ENCODE measurements around the gene RIMS1.

Gene RIMS1

DNA sequence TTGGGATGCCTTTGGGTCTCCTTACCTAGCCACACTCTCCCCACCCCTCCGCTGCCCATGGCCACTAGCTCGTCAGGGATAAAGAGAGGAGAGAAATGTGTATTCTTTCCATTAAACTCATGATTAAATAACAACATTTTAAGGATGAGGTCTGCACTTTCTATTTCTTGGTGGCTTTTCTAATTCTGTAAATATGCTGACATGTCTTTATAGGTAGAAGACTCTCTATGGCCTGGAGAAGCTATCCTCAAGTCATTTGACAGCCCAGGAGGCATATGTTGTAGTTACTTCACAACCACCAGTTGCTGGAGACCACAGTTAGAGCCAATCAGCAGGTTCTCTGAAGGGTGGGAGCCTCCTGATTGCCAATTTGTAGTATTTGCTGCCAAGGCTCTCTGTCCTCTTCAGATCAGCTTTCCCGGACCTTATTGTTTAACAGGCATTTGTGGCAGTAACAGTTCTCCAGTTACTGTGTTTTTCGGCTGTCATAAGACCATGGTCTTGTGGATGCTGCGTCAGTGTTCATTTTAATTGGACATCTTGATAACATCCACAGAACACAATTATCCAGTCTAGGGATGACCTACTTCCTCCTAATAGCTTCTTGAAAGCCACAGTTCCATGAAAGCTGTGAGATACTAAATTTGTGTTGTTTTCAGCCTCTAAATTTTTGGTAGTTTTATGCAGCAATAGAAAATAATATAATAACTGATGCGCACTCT, 530.6 kb downstream of the RIMS1 start:
- Histone ChIP-seq H3K4me1 (ENCODE audit: control insufficient read depth, insufficient read depth, low read length) (no peaks in the 10 kb centered on the region), H3K4me3 (ENCODE audit: low read length) (no peak overlapping the region), H3K36me3 (ENCODE audit: control insufficient read depth, insufficient read depth, low read length) (no peaks in the 10 kb centered on the region), H3K27ac (ENCODE audit: low read depth, low read length) (no peak overlapping the region), H3K27me3 (ENCODE audit: control insufficient read depth, insufficient read depth, low read length) (no peaks in the 10 kb centered on the region), H3K9ac (ENCODE audit: low read length) (no peak overlapping the region)

GRCh38 chr6:72417759-72418158, 531.4 kb downstream of the RIMS1 start:
- Histone ChIP-seq H3K4me3 (ENCODE audit: low read length) (no peak overlapping the region), H3K27ac (ENCODE audit: low read depth, low read length) (no peak overlapping the region), H3K27me3 (ENCODE audit: control insufficient read depth, insufficient read depth, low read length) (no peaks in the 10 kb centered on the region), H3K36me3 (ENCODE audit: control insufficient read depth, insufficient read depth, low read length) (no peaks in the 10 kb centered on the region), H3K4me1 (ENCODE audit: control insufficient read depth, insufficient read depth, low read length) (no peaks in the 10 kb centered on the region), H3K9ac (ENCODE audit: low read length) (no peak overlapping the region)

DNA sequence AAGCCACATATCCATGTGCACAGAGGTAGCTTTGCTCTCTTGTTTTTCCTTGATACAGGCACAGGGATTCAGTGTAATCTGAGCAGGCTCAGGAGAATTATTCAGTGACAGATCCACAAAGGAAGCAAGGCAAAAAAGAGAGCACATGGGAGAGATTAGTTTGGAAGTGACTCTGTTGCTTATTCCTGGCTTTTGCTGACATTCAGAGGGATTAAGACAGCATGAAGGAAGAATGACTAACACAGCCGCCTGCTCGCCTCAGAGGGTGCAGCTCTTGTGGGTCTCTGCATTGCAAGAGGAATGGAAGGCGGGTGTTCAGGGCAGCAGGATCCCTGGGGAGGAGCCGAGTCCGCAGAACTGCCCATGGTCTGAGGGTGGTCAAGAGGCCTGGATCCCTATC, 532.1 kb downstream of the RIMS1 start:
- Histone ChIP-seq H3K27ac (ENCODE audit: low read depth, low read length) (no peak overlapping the region), H3K4me3 (ENCODE audit: low read length) (no peak overlapping the region), H3K9ac (ENCODE audit: low read length) (no peak overlapping the region), H3K27me3 (ENCODE audit: control insufficient read depth, insufficient read depth, low read length) (no peaks in the 10 kb centered on the region), H3K4me1 (ENCODE audit: control insufficient read depth, insufficient read depth, low read length) (no peaks in the 10 kb centered on the region), H3K36me3 (ENCODE audit: control insufficient read depth, insufficient read depth, low read length) (no peaks in the 10 kb centered on the region)

- no peaks in the 10 kb centered on the region for H3K36me3 ChIP-seq (ENCODE audit: control insufficient read depth, insufficient read depth, low read length)
- H3K4me3 ChIP-seq (ENCODE audit: low read length) = no peak overlapping the region
- no peak overlapping the region for H3K27ac ChIP-seq (ENCODE audit: low read depth, low read length)
- H3K9ac ChIP-seq (ENCODE audit: low read length) = no peak overlapping the region
- H3K27me3 ChIP-seq (ENCODE audit: control insufficient read depth, insufficient read depth, low read length) = no peaks in the 10 kb centered on the region
- H3K4me1 ChIP-seq (ENCODE audit: control insufficient read depth, insufficient read depth, low read length) = no peaks in the 10 kb centered on the region
Measured at GRCh38 chr6:72419966-72420365, 533.6 kb downstream of the RIMS1 start.

- H3K4me3 ChIP-seq (ENCODE audit: low read length) = no peak overlapping the region
- no peaks in the 10 kb centered on the region for H3K36me3 ChIP-seq (ENCODE audit: control insufficient read depth, insufficient read depth, low read length)
- H3K27me3 ChIP-seq (ENCODE audit: control insufficient read depth, insufficient read depth, low read length) = no peaks in the 10 kb centered on the region
- no peaks in the 10 kb centered on the region for H3K4me1 ChIP-seq (ENCODE audit: control insufficient read depth, insufficient read depth, low read length)
- H3K27ac ChIP-seq (ENCODE audit: low read depth, low read length) = no peak overlapping the region
- H3K9ac ChIP-seq (ENCODE audit: low read length) = no peak overlapping the region
Measured at GRCh38 chr6:72420409-72420808, 534.1 kb downstream of the RIMS1 start.

GRCh38 chr6:72421387-72421786, 535.0 kb downstream of the RIMS1 start:
- Histone ChIP-seq H3K27ac (ENCODE audit: low read depth, low read length) (no peak overlapping the region), H3K36me3 (ENCODE audit: control insufficient read depth, insufficient read depth, low read length) (no peaks in the 10 kb centered on the region), H3K27me3 (ENCODE audit: control insufficient read depth, insufficient read depth, low read length) (no peaks in the 10 kb centered on the region), H3K4me1 (ENCODE audit: control insufficient read depth, insufficient read depth, low read length) (no peaks in the 10 kb centered on the region), H3K4me3 (ENCODE audit: low read length) (no peak overlapping the region), H3K9ac (ENCODE audit: low read length) (no peak overlapping the region)

DNA sequence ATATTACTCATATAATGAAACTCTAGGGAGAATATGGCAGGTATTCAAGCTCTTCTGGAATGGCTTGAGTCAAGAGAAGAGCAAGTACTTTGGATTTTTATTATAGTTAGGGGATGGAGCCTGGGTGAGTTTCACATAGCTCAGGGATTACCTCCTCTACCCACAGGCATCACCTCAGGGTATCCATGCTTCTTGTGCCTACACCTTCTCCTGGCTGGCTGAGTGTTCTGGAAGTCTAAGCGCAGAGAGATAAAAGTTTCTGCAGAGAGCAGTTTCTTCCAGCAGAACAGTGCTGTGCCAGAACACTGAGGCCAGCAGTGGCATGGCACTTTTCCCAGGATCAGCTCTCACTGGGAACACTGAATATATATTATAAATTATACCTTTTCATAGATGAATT, 535.8 kb downstream of the RIMS1 start:
- Histone ChIP-seq H3K27ac (ENCODE audit: low read depth, low read length) (no peak overlapping the region), H3K9ac (ENCODE audit: low read length) (no peak overlapping the region), H3K4me1 (ENCODE audit: control insufficient read depth, insufficient read depth, low read length) (no peaks in the 10 kb centered on the region), H3K36me3 (ENCODE audit: control insufficient read depth, insufficient read depth, low read length) (no peaks in the 10 kb centered on the region), H3K27me3 (ENCODE audit: control insufficient read depth, insufficient read depth, low read length) (no peaks in the 10 kb centered on the region), H3K4me3 (ENCODE audit: low read length) (no peak overlapping the region)

DNA sequence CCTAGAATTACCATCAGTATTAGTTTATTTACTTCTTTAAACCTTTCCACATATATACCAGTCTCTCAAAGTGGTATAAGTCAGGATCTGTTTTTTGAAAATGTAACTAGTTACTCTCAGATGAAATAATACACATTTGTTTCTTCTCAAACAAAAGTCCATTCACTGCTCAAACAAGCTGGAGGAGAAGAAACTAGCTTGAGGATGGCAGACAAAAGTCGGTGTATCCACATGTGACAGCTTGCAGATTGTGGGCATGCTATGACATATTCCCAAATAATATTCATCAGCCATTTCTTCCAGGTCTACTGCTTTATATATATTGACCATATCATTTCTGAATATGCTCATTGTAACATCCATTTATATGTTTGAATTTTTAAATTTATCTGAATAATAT, 538.1 kb downstream of the RIMS1 start:
- no peaks in the 10 kb centered on the region for H3K36me3 ChIP-seq (ENCODE audit: control insufficient read depth, insufficient read depth, low read length)
- no peak overlapping the region for H3K4me3 ChIP-seq (ENCODE audit: low read length)
- no peak overlapping the region for H3K9ac ChIP-seq (ENCODE audit: low read length)
- H3K27me3 ChIP-seq (ENCODE audit: control insufficient read depth, insufficient read depth, low read length) = no peaks in the 10 kb centered on the region
- H3K4me1 ChIP-seq (ENCODE audit: control insufficient read depth, insufficient read depth, low read length) = no peaks in the 10 kb centered on the region
- no peak overlapping the region for H3K27ac ChIP-seq (ENCODE audit: low read depth, low read length)

DNA sequence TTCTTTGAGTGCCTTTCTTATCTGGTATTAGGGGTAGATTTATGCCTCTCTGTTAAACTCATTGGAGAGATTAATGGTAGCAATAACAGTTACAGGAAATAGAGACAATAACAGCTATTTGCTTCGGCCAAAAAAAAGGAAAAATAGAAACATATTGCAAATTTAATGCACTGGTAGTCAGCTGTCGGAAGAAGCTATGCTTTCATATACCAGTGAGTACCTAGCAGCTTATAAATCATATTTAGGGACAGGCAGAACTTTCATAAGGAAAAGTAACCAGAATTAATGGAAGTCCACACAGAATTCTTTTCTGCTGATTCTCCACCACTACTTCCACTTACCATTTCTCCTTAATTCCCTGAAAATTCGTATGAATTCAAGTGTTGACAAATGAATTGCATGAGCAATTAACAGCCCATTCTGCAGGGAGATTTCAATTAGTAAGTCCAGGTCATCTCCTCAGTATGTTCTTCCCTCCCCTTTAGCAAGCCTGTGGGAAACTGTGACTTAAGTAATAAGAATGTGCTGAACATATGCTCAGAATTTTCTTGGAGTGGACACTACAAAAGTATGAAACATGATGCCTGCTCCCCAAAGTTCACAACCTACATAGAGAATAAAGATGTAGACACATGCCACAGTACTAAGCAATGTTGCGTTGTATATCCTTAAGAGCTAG, 538.8 kb downstream of the RIMS1 start:
- Histone ChIP-seq H3K27me3 (ENCODE audit: control insufficient read depth, insufficient read depth, low read length) (no peaks in the 10 kb centered on the region), H3K4me1 (ENCODE audit: control insufficient read depth, insufficient read depth, low read length) (no peaks in the 10 kb centered on the region), H3K9ac (ENCODE audit: low read length) (no peak overlapping the region), H3K27ac (ENCODE audit: low read depth, low read length) (no peak overlapping the region), H3K4me3 (ENCODE audit: low read length) (no peak overlapping the region), H3K36me3 (ENCODE audit: control insufficient read depth, insufficient read depth, low read length) (no peaks in the 10 kb centered on the region)

- no peak overlapping the region for H3K4me3 ChIP-seq (ENCODE audit: low read length)
- H3K27me3 ChIP-seq (ENCODE audit: control insufficient read depth, insufficient read depth, low read length) = no peaks in the 10 kb centered on the region
- H3K4me1 ChIP-seq (ENCODE audit: control insufficient read depth, insufficient read depth, low read length) = no peaks in the 10 kb centered on the region
- no peaks in the 10 kb centered on the region for H3K36me3 ChIP-seq (ENCODE audit: control insufficient read depth, insufficient read depth, low read length)
- no peak overlapping the region for H3K27ac ChIP-seq (ENCODE audit: low read depth, low read length)
- H3K9ac ChIP-seq (ENCODE audit: low read length) = no peak overlapping the region
Measured at GRCh38 chr6:72440611-72441010, 554.3 kb downstream of the RIMS1 start.

GRCh38 chr6:72446430-72446829, 560.1 kb downstream of the RIMS1 start:
- H3K9ac ChIP-seq (ENCODE audit: low read length) = no peak overlapping the region
- no peaks in the 10 kb centered on the region for H3K27me3 ChIP-seq (ENCODE audit: control insufficient read depth, insufficient read depth, low read length)
- no peaks in the 10 kb centered on the region for H3K4me1 ChIP-seq (ENCODE audit: control insufficient read depth, insufficient read depth, low read length)
- H3K27ac ChIP-seq (ENCODE audit: low read depth, low read length) = no peak overlapping the region
- no peaks in the 10 kb centered on the region for H3K36me3 ChIP-seq (ENCODE audit: control insufficient read depth, insufficient read depth, low read length)
- H3K4me3 ChIP-seq (ENCODE audit: low read length) = no peak overlapping the region
